Karpas-422 (cell line): ENCODE data around the gene AMFR. TPM values are rescaled to one million over a fixed set of nuclear protein-coding genes. Genes with fewer than 3 reads are reported as not detected.

ENCODE experiments used
- DNase-seq: peaks from one replicate; pipeline ENCODE4 v3.0.0-alpha.2; 2015
- H2AFZ ChIP-seq: fragments of 200-600 bp; sonication (generic); 2 replicates; pipeline ENCODE4 v1.6.1; 2014; ENCODE audit warnings: antibody characterized with exemption, low read length, mixed read lengths
- H3K27ac ChIP-seq: fragments of 200-600 bp; sonication (generic); 2 replicates; pipeline ENCODE4 v1.5.1; 2014; ENCODE audit warnings: mild to moderate bottlenecking, low read length, moderate library complexity
- H3K27me3 ChIP-seq: fragments of 200-600 bp; sonication (generic); 2 replicates; pipeline ENCODE4 v1.6.1; 2014; ENCODE audit warnings: low read length, mixed read lengths
- H3K36me3 ChIP-seq: fragments of 200-600 bp; sonication (generic); 2 replicates; pipeline ENCODE4 v1.6.1; 2014; ENCODE audit warnings: low read length, mixed read lengths; ENCODE audit not compliant: insufficient read depth
- H3K4me1 ChIP-seq: fragments of 200-600 bp; sonication (generic); 2 replicates; pipeline ENCODE4 v1.6.1; 2014; ENCODE audit warnings: mild to moderate bottlenecking, low read length, mixed read lengths
- H3K4me2 ChIP-seq: fragments of 200-600 bp; sonication (generic); 2 replicates; pipeline ENCODE4 v1.6.1; 2014; ENCODE audit warnings: low read length, low read depth, mild to moderate bottlenecking; ENCODE audit not compliant: poor library complexity, severe bottlenecking
- H3K4me3 ChIP-seq: fragments of 200-600 bp; sonication (generic); 2 replicates; pipeline ENCODE4 v1.5.1; 2014; ENCODE audit warnings: mild to moderate bottlenecking, antibody characterized with exemption, low read length, mixed read lengths
- H3K79me2 ChIP-seq: fragments of 200-600 bp; sonication (generic); 2 replicates; pipeline ENCODE4 v1.6.1; 2014; ENCODE audit warnings: mild to moderate bottlenecking, low read length, mixed read lengths
- H3K9ac ChIP-seq: fragments of 200-600 bp; sonication (generic); 2 replicates; pipeline ENCODE4 v1.6.0; 2014; ENCODE audit warnings: low read length
- H3K9me2 ChIP-seq: fragments of 200-600 bp; sonication (generic), shearing (Covaris generic); replicated peaks from 2 replicates; pipeline ENCODE4 v1.6.0; 2014; ENCODE audit warnings: mild to moderate bottlenecking, low read length, moderate library complexity; ENCODE audit not compliant: insufficient read depth
- H3K9me3 ChIP-seq: fragments of 300-700, 200-600 bp; sonication (generic); 2 replicates; pipeline ENCODE4 v1.6.1; 2014; ENCODE audit warnings: low read length, mixed read lengths
- H4K20me1 ChIP-seq: fragments of 200-600 bp; sonication (generic); 2 replicates; pipeline ENCODE4 v1.6.1; 2014; ENCODE audit warnings: mild to moderate bottlenecking, antibody characterized with exemption, low read length, low read depth; ENCODE audit not compliant: insufficient read depth
- total RNA-seq: library from RNA; depleted of rRNA; stranded (reverse); fragments of >200 nt; shearing (Covaris generic); gene quantifications from 2 replicates; pipeline ENCODE4 v1.2.3, GENCODE V29; 2014; ENCODE audit warnings: low replicate concordance

AMFR gene
- total RNA-seq, 1 experiment from 2014 or later: 243 TPM

DNA sequence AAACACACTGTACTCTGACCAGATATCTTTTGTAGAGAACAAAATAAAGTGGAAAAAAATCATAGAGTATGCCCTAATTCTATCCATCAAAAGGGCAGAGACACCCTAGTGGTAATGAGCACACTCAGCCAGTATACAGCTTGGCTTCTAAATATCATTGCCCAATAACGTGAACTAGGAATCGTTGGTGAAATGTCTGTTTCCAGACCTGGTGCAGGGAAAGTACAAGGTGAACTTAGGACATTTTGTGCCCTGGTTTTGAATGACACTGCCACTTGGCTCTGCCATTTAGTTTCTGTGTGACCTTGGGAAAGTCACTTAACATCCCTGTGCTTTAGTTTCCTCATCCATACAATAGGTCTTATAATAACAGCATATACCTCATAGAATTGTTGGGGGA, 13.7 kb downstream of the AMFR start:
- Histone ChIP-seq H3K4me1 (peaks cover 26% of the 10 kb centered on the region), H3K9me3 (no peaks in the 10 kb centered on the region), H4K20me1 (peaks cover 4% of the 10 kb centered on the region; the same call in 1 of the 2 replicates), H3K9me2 (no peaks in the 10 kb centered on the region), H3K4me2 (no peak overlapping the region), H3K79me2 (peaks cover 82% of the 10 kb centered on the region), H2AFZ (no peak overlapping the region), H3K36me3 (peaks cover 17% of the 10 kb centered on the region; the same call in 1 of the 2 replicates), H3K27me3 (no peaks in the 10 kb centered on the region), H3K9ac (no peak overlapping the region), H3K27ac (no peak overlapping the region), H3K4me3 (no peak overlapping the region)
- no peak for DNase-seq

DNA sequence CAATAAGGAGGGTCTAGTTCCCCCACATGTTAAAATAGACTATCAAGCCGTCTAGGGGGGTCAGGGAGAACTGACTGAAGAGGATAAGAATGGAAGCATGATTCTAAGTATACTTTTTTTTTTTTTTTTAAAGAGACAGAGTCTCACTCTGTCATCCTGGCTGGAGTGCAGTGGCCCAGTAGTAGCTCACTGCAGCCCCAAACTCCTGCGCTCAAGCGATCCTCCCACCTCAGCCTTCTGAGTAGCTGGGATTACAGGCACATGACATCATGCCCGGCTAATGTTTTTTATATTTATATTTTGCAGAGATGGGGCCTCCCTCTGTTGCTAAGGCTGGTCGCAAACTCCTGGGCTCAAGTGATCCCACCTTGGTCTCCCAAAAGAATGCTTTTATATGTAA, 14.2 kb downstream of the AMFR start:
- Histone ChIP-seq H3K27me3 (no peaks in the 10 kb centered on the region), H3K79me2 (peaks cover 78% of the 10 kb centered on the region), H3K27ac (no peak overlapping the region), H3K9ac (no peak overlapping the region), H3K4me3 (no peak overlapping the region), H3K9me3 (no peaks in the 10 kb centered on the region), H2AFZ (no peak overlapping the region), H3K4me2 (no peak overlapping the region), H3K36me3 (peaks cover 17% of the 10 kb centered on the region; the same call in 1 of the 2 replicates), H3K4me1 (peaks cover 21% of the 10 kb centered on the region), H3K9me2 (no peaks in the 10 kb centered on the region), H4K20me1 (peaks cover 4% of the 10 kb centered on the region; the same call in 1 of the 2 replicates)
- DNase-seq: no peak

DNA sequence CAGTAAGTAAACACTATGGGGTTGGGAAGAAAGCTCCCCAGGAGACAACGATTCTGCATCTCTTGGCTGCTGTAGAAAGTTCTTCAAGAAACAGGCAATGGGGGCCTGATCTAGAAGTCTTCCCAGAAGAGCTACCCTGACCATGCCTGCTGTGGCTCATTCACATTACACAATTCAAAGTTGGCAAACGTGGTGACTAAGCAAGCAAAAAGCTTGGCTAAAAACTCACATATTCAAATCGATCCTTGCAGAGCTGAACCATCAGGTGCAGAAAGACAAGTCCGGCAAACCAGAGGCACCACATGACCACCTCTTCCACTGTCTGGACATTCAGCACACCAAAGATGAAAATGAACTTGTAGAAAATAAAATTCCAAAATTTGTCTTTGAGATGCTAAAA, 16.1 kb downstream of the AMFR start:
- Histone ChIP-seq H3K36me3 (peaks cover 26% of the 10 kb centered on the region), H3K9me2 (no peaks in the 10 kb centered on the region), H3K27ac (peak overlapping the region; percentile 14; the same call in 1 of the 2 replicates), H3K79me2 (peaks cover 73% of the 10 kb centered on the region), H4K20me1 (no peaks in the 10 kb centered on the region), H3K9me3 (no peaks in the 10 kb centered on the region), H3K4me3 (no peak overlapping the region), H3K4me2 (no peak overlapping the region), H2AFZ (no peak overlapping the region), H3K4me1 (peaks cover 8% of the 10 kb centered on the region; the same call in 1 of the 2 replicates), H3K9ac (no peak overlapping the region), H3K27me3 (no peaks in the 10 kb centered on the region)
- DNase-seq: no peak

DNA sequence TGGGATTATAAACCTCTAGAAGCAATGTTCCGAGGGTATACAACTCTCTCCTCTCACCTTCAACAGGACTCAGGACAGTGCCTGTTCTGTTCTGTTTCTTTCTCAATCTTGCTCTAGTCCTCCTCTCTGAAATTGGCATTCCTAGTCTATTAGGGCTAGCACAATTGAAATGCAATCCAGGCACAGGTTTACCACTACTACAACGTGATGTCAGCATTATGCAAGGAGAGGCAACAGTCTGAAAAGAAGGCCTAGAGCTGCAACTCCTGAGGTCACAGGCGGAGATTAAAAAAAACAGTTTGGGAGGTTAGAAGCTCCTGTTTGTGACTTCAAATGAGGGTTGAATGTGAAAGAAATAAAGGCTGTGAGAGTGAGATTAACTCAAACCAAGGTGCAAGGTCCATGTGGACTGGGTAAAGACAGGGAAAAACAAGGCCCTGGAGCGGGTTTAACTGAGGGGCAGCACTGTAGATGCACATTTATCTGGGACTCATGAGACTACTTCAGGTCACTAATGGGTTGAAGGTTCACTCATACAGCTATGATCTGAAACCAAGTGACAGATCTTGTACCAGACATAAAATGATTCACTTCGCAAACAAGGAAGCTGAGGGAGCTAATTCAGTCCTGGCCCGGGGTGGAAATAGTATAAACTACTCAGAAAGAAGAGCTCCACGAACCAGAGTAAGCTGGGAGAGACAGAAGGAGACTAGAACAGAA, 16.8 kb downstream of the AMFR start:
- Histone ChIP-seq H2AFZ (no peak overlapping the region), H3K4me1 (peaks cover 8% of the 10 kb centered on the region; the same call in 1 of the 2 replicates), H3K27me3 (no peaks in the 10 kb centered on the region), H3K9me2 (no peaks in the 10 kb centered on the region), H3K9me3 (no peaks in the 10 kb centered on the region), H3K36me3 (peaks cover 28% of the 10 kb centered on the region), H3K79me2 (peaks cover 68% of the 10 kb centered on the region), H3K27ac (peak overlapping the region; percentile 14; the same call in 1 of the 2 replicates), H3K4me3 (no peak overlapping the region), H3K4me2 (no peak overlapping the region), H4K20me1 (no peaks in the 10 kb centered on the region), H3K9ac (no peak overlapping the region)
- no peak for DNase-seq

DNA sequence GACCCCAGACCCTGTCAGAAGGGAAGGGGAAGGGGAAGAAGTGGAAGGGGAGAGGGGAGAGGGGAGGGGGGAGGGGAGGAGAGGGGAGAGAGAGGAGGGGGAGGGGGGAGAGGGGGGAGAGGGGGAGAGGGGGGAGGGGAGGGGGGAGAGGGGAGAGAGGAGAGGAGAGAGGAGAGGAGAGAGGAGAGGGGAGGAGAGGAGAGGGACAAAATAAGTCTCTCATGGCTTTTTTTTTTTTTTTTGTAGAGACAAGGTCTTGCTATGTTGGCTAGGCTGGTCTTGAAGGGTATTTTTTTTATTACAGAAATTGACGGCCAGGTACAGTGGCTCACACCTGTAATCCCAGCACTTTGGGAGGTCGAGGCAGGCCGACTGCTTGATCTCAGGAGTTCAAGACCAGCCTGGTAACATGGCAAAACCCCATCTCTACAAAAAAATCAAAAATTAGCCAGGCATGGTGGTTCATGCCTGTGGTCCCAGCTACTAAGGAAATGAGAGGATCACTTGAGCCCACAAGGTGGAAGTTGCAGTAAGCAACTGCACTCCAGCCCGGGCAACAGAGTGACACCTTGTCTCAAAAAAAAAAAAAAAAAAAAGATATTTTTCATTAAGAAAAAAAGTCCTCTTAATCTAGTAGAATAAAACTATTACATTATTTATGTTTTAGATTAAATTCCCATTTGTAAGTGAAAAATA, 19.2 kb downstream of the AMFR start:
- no peak overlapping the region for H3K27ac ChIP-seq
- no peak overlapping the region for H3K9ac ChIP-seq
- DNase-seq: no peak
- no peaks in the 10 kb centered on the region for H3K9me2 ChIP-seq
- no peak overlapping the region for H2AFZ ChIP-seq
- peaks cover 54% of the 10 kb centered on the region for H3K79me2 ChIP-seq
- no peak overlapping the region for H3K4me3 ChIP-seq
- H3K36me3 ChIP-seq: peaks cover 46% of the 10 kb centered on the region
- H3K4me1 ChIP-seq: peaks cover 8% of the 10 kb centered on the region; the same call in 1 of the 2 replicates
- no peaks in the 10 kb centered on the region for H4K20me1 ChIP-seq
- H3K27me3 ChIP-seq: no peaks in the 10 kb centered on the region
- no peaks in the 10 kb centered on the region for H3K9me3 ChIP-seq
- H3K4me2 ChIP-seq: no peak overlapping the region

DNA sequence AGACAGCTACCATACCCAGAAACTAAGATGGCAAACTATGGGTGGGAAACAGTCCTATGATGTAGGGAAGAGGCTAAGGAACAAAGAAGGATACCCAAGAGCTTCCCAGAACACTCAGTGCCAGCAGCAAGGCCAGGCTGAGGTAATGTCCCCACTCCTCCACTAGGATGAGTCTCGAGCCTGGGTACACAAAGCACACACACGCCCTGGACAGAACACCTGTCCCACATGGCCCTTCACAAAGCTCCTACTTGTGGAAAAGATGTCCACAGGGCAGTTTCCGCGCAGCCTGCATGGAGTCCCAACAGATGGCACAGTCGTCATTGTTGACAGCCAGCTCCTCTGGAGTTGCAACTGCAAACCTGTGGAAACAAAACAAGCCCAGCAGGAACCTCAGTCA, 23.9 kb downstream of the AMFR start:
- H3K4me2 ChIP-seq: no peak overlapping the region
- H3K27me3 ChIP-seq: no peaks in the 10 kb centered on the region
- no peaks in the 10 kb centered on the region for H3K9me3 ChIP-seq
- no peaks in the 10 kb centered on the region for H3K4me1 ChIP-seq
- H4K20me1 ChIP-seq: no peaks in the 10 kb centered on the region
- no peak overlapping the region for H3K9ac ChIP-seq
- no peak overlapping the region for H2AFZ ChIP-seq
- no peaks in the 10 kb centered on the region for H3K9me2 ChIP-seq
- no peak overlapping the region for H3K4me3 ChIP-seq
- H3K27ac ChIP-seq: no peak overlapping the region
- DNase-seq: peak; percentile 61
- H3K79me2 ChIP-seq: peaks cover 55% of the 10 kb centered on the region
- H3K36me3 ChIP-seq: peaks cover 49% of the 10 kb centered on the region

DNA sequence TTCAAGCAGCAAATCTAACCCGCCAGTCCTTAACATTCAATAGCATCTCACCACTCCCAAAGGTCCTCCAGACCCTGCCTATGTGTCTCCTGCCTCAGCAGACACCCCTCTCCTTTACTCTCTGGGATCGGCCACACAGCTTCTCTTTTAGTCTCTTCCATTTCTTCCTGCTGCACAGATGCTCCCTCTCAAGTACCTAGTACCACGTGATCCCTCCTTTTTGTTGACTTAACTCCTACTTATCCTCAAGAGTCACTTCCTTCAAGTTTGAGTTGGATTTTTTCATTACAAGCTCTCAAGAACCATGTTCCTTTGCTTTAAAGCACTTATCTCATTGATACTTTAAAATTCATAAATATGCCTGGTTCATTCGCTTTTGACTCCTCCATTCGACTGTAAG, 24.9 kb downstream of the AMFR start:
- no peak for DNase-seq
- peaks cover 53% of the 10 kb centered on the region for H3K79me2 ChIP-seq
- H3K4me3 ChIP-seq: no peak overlapping the region
- no peaks in the 10 kb centered on the region for H3K27me3 ChIP-seq
- no peak overlapping the region for H3K27ac ChIP-seq
- H3K4me2 ChIP-seq: no peak overlapping the region
- H3K9me3 ChIP-seq: no peaks in the 10 kb centered on the region
- peaks cover 49% of the 10 kb centered on the region for H3K36me3 ChIP-seq
- no peaks in the 10 kb centered on the region for H4K20me1 ChIP-seq
- H2AFZ ChIP-seq: no peak overlapping the region
- H3K9me2 ChIP-seq: no peaks in the 10 kb centered on the region
- H3K9ac ChIP-seq: no peak overlapping the region
- no peaks in the 10 kb centered on the region for H3K4me1 ChIP-seq

DNA sequence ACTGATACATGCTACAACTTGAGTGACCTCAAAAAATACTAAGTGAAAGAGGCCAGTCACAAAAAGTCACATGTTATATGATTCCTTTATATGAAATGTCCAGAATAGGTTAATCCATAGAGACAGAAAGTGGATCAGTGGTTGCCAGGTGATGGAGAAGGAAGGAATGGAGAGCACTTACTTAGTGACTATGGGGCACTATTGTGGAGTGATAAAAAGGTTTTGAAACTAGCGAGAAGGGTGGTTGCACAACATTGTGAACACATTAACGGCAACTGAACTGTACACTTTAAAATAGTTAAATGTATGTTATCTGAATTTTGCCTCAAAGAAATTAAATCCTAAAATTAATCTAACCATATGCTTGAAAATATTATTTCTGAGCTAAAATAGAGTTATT, 25.9 kb downstream of the AMFR start:
- Histone ChIP-seq H3K4me1 (no peaks in the 10 kb centered on the region), H3K36me3 (peaks cover 42% of the 10 kb centered on the region), H4K20me1 (no peaks in the 10 kb centered on the region), H3K9ac (no peak overlapping the region), H3K4me3 (no peak overlapping the region), H3K27me3 (no peaks in the 10 kb centered on the region), H3K27ac (no peak overlapping the region), H3K9me3 (no peaks in the 10 kb centered on the region), H3K4me2 (no peak overlapping the region), H3K79me2 (peaks cover 43% of the 10 kb centered on the region), H2AFZ (no peak overlapping the region), H3K9me2 (no peaks in the 10 kb centered on the region)
- no peak for DNase-seq
